Endothelial cell of umbilical vein (primary cell): ENCODE results near the gene URI1. TPM values are rescaled to one million over a fixed set of nuclear protein-coding genes. Genes with fewer than 3 reads are reported as not detected.

ENCODE experiments used
- BruUV-seq: library from RNA; stranded (reverse); fragments of 400-500 nt; replicated peaks from 2 replicates; lab custom pipeline; 2021; lab: Mats Ljungman, UMichigan
- CTCF ChIA-PET: fragments of 300-600, 350-600 bp; sonication (Branson Sonifier 250); formaldehyde crosslinking; loops from one replicate; lab custom pipeline; 2021; ENCODE audit warnings: antibody characterized with exemption, inconsistent platforms; lab: Charles Lee
- POLR2A ChIA-PET: fragments of 300-600, 350-600 bp; sonication (Branson Sonifier 250); formaldehyde crosslinking; loops from one replicate; lab custom pipeline; 2021; ENCODE audit warnings: antibody characterized with exemption, inconsistent platforms; lab: Charles Lee
- DNase-seq: peaks from one replicate; pipeline ENCODE4 v3.0.0-alpha.2; 2011; ENCODE audit warnings: low read depth, low spot score
- FAIRE-seq: peaks from 2 replicates; lab custom pipeline; 2011; peaks lifted over from hg19 to GRCh38; lab: Jason Lieb, UNC
- H2AFZ ChIP-seq: 2 replicates; pipeline ENCODE4 v1.6.0; 2012; ENCODE audit warnings: low read depth, low read length, control low read depth, inconsistent platforms
- H3K27ac ChIP-seq: 2 replicates; pipeline ENCODE4 v1.5.1; 2011; ENCODE audit warnings: low read depth, mild to moderate bottlenecking, control low read depth, low read length, moderate library complexity; ENCODE audit not compliant: insufficient read depth
- H3K27me3 ChIP-seq, 2 experiments: 2 replicates each; pipeline versions ENCODE4 v1.6.0 to v1.6.1; 2011; ENCODE audit warnings: low read length in 2 of 2, mixed read lengths in 1 of 2; ENCODE audit not compliant: control insufficient read depth in 2 of 2, insufficient read depth in 2 of 2
- H3K36me3 ChIP-seq, 2 experiments: 2 replicates in 1 of 2; 3 replicates in 1 of 2; pipeline ENCODE4 v1.5.1; 2011; ENCODE audit warnings: low read length in 2 of 2, mild to moderate bottlenecking in 1 of 2, moderate library complexity in 1 of 2; ENCODE audit not compliant: control insufficient read depth in 2 of 2, insufficient read depth in 2 of 2; ENCODE audit errors: extremely low read depth in 1 of 2
- H3K4me1 ChIP-seq: 3 replicates; pipeline ENCODE4 v1.5.1; 2011; ENCODE audit warnings: mild to moderate bottlenecking, low read length; ENCODE audit not compliant: control insufficient read depth, insufficient read depth; ENCODE audit errors: extremely low read depth
- H3K4me2 ChIP-seq: 2 replicates; pipeline ENCODE4 v1.6.1; 2011; ENCODE audit warnings: low read length, control low read depth, mixed read lengths; ENCODE audit not compliant: insufficient read depth
- H3K4me3 ChIP-seq, 3 experiments: fragments of 200-600 bp in 1 of 3; sonication (generic), shearing (Covaris generic) in 1 of 3; replicated peaks in 1 of 3; 2 replicates each; pipeline ENCODE4 v1.5.1; 2011 to 2016; ENCODE audit warnings: control low read depth in 3 of 3, low read length in 3 of 3, mild to moderate bottlenecking in 2 of 3, inconsistent platforms in 1 of 3, low read depth in 1 of 3, moderate library complexity in 1 of 3; ENCODE audit not compliant: insufficient read depth in 1 of 3
- H3K79me2 ChIP-seq: 2 replicates; pipeline ENCODE4 v1.6.0; 2012; ENCODE audit warnings: low read length, inconsistent platforms; ENCODE audit not compliant: control insufficient read depth, insufficient read depth
- H3K9ac ChIP-seq: replicated peaks from 2 replicates; pipeline ENCODE3; 2011; ENCODE audit warnings: low read length, control low read depth; ENCODE audit not compliant: insufficient read depth; ENCODE audit errors: extremely low read depth
- H3K9me1 ChIP-seq: replicated peaks from 3 replicates; pipeline ENCODE4 v1.6.0; 2011; ENCODE audit warnings: mild to moderate bottlenecking, low read length; ENCODE audit not compliant: control insufficient read depth, insufficient read depth; ENCODE audit errors: extremely low read depth
- H3K9me3 ChIP-seq: replicated peaks from 2 replicates; pipeline ENCODE4 v1.5.1; 2012; ENCODE audit warnings: low read length, inconsistent platforms; ENCODE audit not compliant: control insufficient read depth, insufficient read depth
- H4K20me1 ChIP-seq: replicated peaks from 2 replicates; pipeline ENCODE3; 2011; ENCODE audit warnings: mild to moderate bottlenecking, low read length; ENCODE audit not compliant: control insufficient read depth, insufficient read depth; ENCODE audit errors: extremely low read depth
- EZH2 ChIP-seq: IDR thresholded peaks from 2 replicates; pipeline ENCODE4 v1.6.1; 2012; ENCODE audit warnings: borderline replicate concordance, low read depth, mild to moderate bottlenecking, moderate library complexity, low read length, inconsistent platforms; ENCODE audit not compliant: severe bottlenecking
- FOS ChIP-seq: IDR thresholded peaks from 2 replicates; pipeline ENCODE4 v1.6.1; 2011; ENCODE audit warnings: mild to moderate bottlenecking, low read length, moderate library complexity, borderline replicate concordance; ENCODE audit not compliant: insufficient read depth
- GATA2 ChIP-seq: IDR thresholded peaks from 2 replicates; pipeline ENCODE4 v1.7.0; 2011; ENCODE audit warnings: low read depth, mild to moderate bottlenecking, moderate library complexity, mixed read lengths, low read length; ENCODE audit not compliant: insufficient read length, insufficient read depth
- JUN ChIP-seq: IDR thresholded peaks from 2 replicates; pipeline ENCODE4 v1.6.1; 2011; ENCODE audit warnings: borderline replicate concordance, low read depth; ENCODE audit not compliant: insufficient read length, insufficient read depth
- MYC ChIP-seq: IDR thresholded peaks from one replicate; pipeline ENCODE4 v1.6.1; 2011; ENCODE audit warnings: mild to moderate bottlenecking, low read depth, low read length
- POLR2A ChIP-seq: IDR thresholded peaks from 2 replicates; pipeline ENCODE4 v1.6.1; 2012; ENCODE audit warnings: low read depth, mild to moderate bottlenecking, control low read depth, low read length
- POLR2AphosphoS5 ChIP-seq: IDR thresholded peaks from 2 replicates; pipeline ENCODE4 v1.6.1; 2012; ENCODE audit warnings: low read depth, mild to moderate bottlenecking, control low read depth, low read length, moderate library complexity; ENCODE audit not compliant: insufficient read depth
- dilution Hi-C: fragments of 300-500 bp; cut with MboI; formaldehyde crosslinking; loops from one replicate; pipeline ENCODE4 v1.15.0; 2019; ENCODE audit warnings: low sequenced_read_pairs; ENCODE audit not compliant: extremely low pct_ligation_motif_present
- intact Hi-C: fragments of 100-400 bp; cut with micrococcal nuclease; formaldehyde crosslinking; loops from one replicate; pipeline ENCODE4 v1.10.0; 2022
- polyA plus RNA-seq, 4 experiments: library from polyadenylated mRNA; depleted of rRNA in 3 of 4; stranded (reverse) in 3 of 4; unstranded in 1 of 4; fragments of >200 nt; gene quantifications; 2 replicates each; pipeline versions ENCODE4 v1.2.1 to v1.2.3, GENCODE V29; 2011 to 2012; ENCODE audit warnings: missing spikeins in 1 of 4
- total RNA-seq: library from RNA; stranded (reverse); gene quantifications from 2 replicates; pipeline ENCODE4 v1.2.3, GENCODE V29; 2021
- TF ChIP-seq, protein P1 (sequence below): IDR thresholded peaks from 2 replicates; pipeline ENCODE4 v1.6.1; 2011; ENCODE audit not compliant: insufficient read depth, insufficient read length
- TF ChIP-seq, protein P2 (sequence below), 2 donors: IDR thresholded peaks; 1 replicate in 1 of 2; 2 replicates in 1 of 2; pipeline ENCODE4 v1.5.1; 2011; ENCODE audit warnings: low read length in 2 of 2, mild to moderate bottlenecking in 2 of 2, moderate library complexity in 2 of 2, control low read depth in 1 of 2, inconsistent platforms in 1 of 2, low read depth in 1 of 2; ENCODE audit not compliant: insufficient read depth in 1 of 2; ENCODE audit errors: extremely low read depth in 1 of 2

The URI1 gene
- total and polyA plus RNA-seq, 2 donors (not counting 3 experiments of a cell fraction or from before 2014, with no cell fraction given), result 12.8 to 28.9 TPM

DNA sequence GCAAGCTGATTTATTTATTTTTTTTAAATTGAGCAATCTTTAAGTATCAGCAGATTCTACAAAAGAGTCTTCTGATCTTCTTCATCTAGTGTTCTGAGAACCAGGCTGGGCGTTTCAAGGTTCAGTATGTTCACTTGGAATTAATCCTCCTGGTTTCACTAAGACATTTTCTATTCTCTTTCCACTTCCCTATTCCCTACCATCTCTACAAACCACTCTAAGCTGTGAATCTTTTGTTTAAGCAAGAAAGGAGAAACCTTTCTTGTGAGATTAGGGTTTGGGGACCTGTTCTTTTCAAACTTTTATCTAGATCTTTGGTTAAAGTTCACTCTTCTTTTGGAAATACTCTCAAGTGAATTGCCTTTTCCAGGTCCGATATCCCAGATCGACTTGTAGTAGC lies 59.3 kb downstream of the URI1 start:
- no peaks in the 10 kb centered on the region for H3K36me3 ChIP-seq
- BruUV-seq, result no TSS peak
- TF ChIP-seq POLR2AphosphoS5 (no peak), POLR2A (no peak), GATA2 (no peak), MYC (no peak), EZH2 (no peak), FOS (no peak), JUN (no peak)
- TF ChIP-seq, protein P1, sequence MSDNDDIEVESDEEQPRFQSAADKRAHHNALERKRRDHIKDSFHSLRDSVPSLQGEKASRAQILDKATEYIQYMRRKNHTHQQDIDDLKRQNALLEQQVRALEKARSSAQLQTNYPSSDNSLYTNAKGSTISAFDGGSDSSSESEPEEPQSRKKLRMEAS, result no peak
- TF ChIP-seq, protein P2, sequence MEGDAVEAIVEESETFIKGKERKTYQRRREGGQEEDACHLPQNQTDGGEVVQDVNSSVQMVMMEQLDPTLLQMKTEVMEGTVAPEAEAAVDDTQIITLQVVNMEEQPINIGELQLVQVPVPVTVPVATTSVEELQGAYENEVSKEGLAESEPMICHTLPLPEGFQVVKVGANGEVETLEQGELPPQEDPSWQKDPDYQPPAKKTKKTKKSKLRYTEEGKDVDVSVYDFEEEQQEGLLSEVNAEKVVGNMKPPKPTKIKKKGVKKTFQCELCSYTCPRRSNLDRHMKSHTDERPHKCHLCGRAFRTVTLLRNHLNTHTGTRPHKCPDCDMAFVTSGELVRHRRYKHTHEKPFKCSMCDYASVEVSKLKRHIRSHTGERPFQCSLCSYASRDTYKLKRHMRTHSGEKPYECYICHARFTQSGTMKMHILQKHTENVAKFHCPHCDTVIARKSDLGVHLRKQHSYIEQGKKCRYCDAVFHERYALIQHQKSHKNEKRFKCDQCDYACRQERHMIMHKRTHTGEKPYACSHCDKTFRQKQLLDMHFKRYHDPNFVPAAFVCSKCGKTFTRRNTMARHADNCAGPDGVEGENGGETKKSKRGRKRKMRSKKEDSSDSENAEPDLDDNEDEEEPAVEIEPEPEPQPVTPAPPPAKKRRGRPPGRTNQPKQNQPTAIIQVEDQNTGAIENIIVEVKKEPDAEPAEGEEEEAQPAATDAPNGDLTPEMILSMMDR (IDR thresholded peaks at IDR 0.05; ENCODE audit: extremely low read depth in 1 of 2, insufficient read depth in 1 of 2, low read depth in 1 of 2, low read length in 2 of 2), result no peak
- H4K20me1 ChIP-seq, result no peaks in the 10 kb centered on the region
- H3K9me3 ChIP-seq, result no peaks in the 10 kb centered on the region
- ChIA-PET CTCF (interaction anchor here (1.0 to 4.0 kb wide), 3 partner anchors 14 to 242 kb away, joined by 3 to 14 read pairs (median 4); no protein-coding TSS in a partner anchor), POLR2A (interaction anchor here (0.5 to 0.6 kb wide), 2 partner anchors 10 to 173 kb away, joined by 3 read pairs; no protein-coding TSS in a partner anchor)
- H3K27me3 ChIP-seq, result no peaks in the 10 kb centered on the region
- no peak overlapping the region for H3K9ac ChIP-seq
- intact Hi-C loops (no loop called here), dilution Hi-C loops (no loop called here)
- H3K9me1 ChIP-seq, result no peaks in the 10 kb centered on the region
- no peak overlapping the region for H2AFZ ChIP-seq
- no peak overlapping the region for H3K27ac ChIP-seq
- no peak for FAIRE-seq
- H3K79me2 ChIP-seq, result peaks cover 11% of the 10 kb centered on the region
- H3K4me2 ChIP-seq, result no peak overlapping the region
- no peaks in the 10 kb centered on the region for H3K4me1 ChIP-seq
- no peak overlapping the region for H3K4me3 ChIP-seq
- DNase-seq, result no peak
